Mesenteric fat pad (tissue), 1 donor: ENCODE data around the gene SGF29. TPM values are rescaled to one million over a fixed set of nuclear protein-coding genes. Genes with fewer than 3 reads are reported as not detected.
"Not testable (repeated sequence)": the region's sequence is repeated elsewhere in the genome, so short reads cannot be mapped to it uniquely, and the experiment has no call there.

Experiments used
- DNase-seq: peaks from one replicate; pipeline ENCODE4 v3.0.0-alpha.2; 2020; ENCODE audit warnings: low spot score
- long read RNA-seq: library from polyadenylated mRNA; unstranded; transcript quantifications from one replicate; pipeline ENCODE4 v2.0.0, GENCODE V29; 2020
- total RNA-seq: library from RNA; stranded (reverse); fragmentation: NEBNext Ultra II Directional; extraction: Animal tissue kit (Norgen Biotek cat#: 25700); gene quantifications from one replicate; pipeline ENCODE4 v1.2.1, GENCODE V29; 2021
- donor health status: DM: yes; HTN: yes; CAD: no.

Gene SGF29
- total RNA-seq = 16.6 TPM
- long read RNA-seq, transcript SGF29-201 (10 exons, 1,153 nt) = major isoform, 28 of 45 reads
- long read RNA-seq, partial matches to known transcripts = 2 of 45 reads
- long read RNA-seq, other reads (novel, unspliced or antisense) = 15 of 45 reads

DNA sequence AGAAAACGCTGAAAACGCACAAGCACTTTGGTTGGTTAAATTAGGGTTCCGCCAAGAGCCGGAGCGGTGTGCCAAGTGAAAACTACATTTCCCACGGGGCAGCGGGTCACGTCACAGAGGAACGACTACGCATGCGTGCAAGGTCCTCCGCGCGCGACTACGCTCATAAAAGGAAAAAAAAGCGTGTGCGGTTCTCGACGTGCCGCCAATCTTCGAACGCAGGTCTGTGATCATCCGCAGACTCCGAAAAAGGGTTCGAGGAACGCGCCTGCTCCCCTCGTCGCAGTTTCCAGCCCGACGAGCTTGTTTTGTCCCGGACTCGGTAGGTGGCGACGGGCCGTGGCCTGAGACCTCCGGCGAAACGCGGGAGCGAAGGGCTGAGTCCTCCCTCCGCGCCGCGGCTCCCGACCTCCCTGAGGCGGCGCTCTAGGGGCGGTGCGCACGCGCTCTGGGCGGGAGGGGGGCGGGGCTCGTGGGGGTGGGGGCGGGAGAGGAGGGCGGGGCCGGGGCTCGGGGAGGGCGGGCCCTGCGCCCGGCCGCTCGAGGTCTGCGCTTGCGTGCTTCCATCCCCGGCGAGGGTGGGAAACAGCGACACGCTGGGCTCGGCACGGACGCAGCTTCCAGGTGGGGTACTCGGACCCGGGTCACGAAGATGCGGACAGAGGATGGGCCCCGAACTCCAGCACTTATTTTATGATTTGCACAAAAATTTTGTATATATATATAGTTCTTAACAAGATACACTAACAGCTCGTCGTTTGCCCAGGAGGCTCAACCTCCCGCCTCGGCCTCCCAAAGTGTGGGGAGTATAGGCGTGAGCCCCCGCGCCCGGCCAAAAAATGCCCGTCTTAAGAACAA, at the start of gene SGF29:
Gene SGF29, plus strand, starts transcription at position 145 of the 858 bp plus-strand sequence. CDS start 27,150 bp downstream, outside the sequence.
- peak; percentile 96 for DNase-seq

DNA sequence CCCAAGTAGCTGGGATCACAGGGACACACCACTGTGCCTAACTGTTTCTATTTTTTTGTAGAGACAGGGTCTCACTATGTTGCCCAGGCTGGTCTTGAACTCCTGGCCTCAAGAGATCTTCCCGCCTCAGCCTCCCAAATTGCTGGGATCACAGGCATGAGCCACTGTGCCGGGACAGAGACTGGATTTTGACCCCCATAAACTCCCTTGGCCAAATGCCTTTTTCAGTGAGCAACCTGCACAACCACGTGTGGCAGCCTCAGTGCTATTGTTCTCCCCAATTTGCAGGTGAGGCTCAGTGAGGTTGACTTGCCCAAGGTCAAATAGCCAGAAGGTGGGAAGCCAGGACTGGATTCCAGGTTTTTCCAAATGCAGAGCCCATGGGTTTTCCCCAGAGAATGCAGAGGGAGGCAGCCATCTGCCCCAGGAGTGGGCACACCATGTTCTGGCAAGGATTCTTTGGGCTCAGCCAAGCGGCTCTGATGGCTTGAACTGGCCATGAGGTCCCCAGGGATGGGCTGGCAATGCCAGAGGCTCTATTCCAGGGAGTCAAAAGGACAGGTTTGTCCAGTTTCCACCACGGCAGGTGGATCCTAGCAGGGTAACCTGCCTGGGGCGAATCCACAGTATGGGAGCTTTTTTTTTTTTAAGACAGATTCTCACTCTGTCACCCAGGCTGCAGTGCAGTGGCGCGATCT, 48.9 kb upstream of the SGF29 start:
- no peak for DNase-seq

DNA sequence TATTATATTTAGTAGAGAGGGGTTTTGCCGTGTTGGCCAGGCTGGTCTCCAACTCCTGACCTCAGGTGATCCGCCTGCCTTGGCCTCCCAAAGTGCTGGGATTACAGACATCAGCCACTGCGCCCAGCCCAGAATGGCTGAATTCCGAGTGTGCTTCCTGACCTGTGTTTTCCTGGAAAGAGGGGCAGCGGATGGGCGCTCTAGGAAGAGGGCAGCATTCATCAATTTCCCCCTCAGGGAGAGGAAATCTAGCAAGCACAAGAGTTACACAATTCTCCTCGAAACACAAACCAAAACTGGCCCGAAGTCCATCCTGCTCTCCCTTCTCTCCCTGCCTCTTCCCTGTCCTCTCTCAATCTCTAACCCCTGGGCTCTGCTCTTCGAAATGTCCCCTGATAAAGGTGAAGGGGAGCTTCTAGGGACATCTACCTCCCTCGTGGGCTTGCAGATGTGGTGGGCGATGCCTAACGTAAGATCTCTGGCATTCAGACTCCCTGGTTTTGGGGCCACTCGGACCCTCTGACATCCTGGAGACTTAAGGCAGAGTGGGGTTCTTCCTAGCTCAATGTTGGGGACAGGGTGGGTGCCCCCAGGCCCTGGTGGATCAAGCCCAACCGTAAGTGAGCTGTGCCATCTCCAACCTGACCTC, 48.1 kb upstream of the SGF29 start:
- no peak for DNase-seq

DNA sequence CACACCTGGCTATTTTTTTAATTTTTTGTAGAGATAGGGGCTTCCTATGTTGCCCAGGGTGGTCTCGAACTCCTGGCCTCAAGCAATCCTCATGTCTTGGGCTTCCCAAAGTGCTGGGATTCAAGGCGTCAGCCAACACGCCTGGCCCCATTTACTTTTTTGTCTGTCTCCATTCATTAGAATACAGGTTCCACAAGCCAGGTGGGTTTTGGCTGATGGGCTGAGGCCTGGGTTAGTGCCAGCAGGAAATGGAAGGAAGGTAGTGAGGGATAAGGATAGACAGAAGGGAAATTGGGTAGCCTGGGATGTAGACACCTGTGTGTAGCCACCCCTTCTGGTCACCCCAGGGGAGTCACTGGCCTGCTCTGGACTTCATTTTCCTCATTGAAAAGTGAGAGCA, 42.7 kb upstream of the SGF29 start:
- DNase-seq = no peak

- no peak for DNase-seq
These were observed 41.6 kb upstream of the SGF29 start for GRCh38 chr16:28511801-28512789.

DNA sequence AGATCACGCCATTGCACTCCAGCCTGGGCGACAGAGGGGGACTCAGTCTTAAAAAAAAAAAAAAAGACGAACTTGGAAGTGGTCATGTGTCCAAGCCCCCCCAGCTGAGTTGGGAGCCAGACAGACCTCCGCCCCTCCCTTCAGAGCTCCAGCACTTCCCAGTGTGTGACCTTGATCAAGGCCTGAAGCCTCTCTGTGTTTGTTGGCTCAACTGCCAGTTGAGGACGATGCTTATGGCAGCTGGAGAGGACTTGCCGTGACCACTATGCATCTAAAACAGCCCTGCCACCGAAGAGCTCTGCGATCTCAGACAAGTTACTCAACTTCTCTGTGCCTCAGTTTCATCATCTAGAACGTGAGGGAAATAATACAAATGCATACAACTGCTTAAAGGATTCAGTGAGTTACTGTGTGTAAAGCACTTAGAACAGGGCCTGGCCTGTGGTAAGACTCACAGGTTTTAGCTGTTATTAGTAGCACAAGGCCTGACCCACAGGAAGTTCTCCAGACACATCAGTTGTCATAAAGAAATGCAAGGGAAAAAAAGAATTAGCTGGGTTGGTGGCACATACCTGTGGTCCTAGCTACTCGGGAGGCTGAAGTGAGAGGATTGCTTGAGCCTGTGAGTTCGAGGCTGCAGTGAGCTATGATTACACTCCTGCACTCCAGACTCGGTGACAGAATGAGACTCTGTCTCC, 40.1 kb upstream of the SGF29 start:
- DNase-seq = no peak

GRCh38 chr16:28514246-28514645, 39.5 kb upstream of the SGF29 start:
- DNase-seq = no peak

DNA sequence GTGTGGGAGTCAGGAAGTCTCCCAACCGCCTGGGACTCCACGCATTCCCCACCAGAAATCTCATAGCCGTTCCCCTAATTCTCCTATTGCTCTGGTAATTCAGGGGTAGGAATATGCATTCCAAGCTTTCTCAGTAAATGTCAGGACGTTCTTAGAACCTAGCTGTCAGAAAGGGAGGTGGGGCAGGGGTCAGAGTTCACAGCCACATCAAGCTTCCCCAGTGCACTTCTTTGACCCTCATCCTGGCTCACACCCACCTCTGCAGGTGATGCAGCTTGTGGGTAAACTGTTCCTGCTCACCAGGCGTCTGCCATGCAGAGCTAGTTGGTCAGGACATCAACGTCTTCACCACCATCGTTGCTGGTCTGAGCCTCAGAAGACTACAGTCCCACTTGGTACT, 33.0 kb upstream of the SGF29 start:
- no peak for DNase-seq

- DNase-seq = no peak
These were observed 32.3 kb upstream of the SGF29 start for GRCh38 chr16:28521436-28521835.

- DNase-seq = no peak
These were observed 30.9 kb upstream of the SGF29 start for GRCh38 chr16:28522792-28523191.

DNA sequence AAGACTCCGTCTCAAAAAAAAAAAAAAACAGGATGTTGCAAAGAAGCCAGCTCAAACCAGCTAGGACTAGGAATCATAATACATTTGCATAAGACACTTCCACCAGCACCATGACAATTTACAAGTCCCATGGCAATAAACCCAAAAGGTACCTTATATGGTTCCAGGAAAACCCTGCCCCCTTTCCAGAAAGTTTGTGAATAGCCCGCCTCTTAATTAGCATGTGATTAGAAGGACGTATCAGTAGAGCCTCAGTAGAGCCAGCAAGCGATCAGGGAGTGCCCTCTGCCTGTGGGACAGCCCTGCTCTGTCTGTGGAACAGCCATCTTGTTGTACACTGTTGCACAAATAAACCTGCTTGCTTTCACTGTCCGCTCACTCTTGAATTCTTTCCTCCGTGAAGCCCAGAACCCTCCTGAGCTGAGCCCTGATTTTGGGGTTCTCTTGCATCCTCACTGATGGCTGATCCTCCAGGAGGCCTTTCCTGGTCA, 29.0 kb upstream of the SGF29 start:
- DNase-seq = no peak

DNA sequence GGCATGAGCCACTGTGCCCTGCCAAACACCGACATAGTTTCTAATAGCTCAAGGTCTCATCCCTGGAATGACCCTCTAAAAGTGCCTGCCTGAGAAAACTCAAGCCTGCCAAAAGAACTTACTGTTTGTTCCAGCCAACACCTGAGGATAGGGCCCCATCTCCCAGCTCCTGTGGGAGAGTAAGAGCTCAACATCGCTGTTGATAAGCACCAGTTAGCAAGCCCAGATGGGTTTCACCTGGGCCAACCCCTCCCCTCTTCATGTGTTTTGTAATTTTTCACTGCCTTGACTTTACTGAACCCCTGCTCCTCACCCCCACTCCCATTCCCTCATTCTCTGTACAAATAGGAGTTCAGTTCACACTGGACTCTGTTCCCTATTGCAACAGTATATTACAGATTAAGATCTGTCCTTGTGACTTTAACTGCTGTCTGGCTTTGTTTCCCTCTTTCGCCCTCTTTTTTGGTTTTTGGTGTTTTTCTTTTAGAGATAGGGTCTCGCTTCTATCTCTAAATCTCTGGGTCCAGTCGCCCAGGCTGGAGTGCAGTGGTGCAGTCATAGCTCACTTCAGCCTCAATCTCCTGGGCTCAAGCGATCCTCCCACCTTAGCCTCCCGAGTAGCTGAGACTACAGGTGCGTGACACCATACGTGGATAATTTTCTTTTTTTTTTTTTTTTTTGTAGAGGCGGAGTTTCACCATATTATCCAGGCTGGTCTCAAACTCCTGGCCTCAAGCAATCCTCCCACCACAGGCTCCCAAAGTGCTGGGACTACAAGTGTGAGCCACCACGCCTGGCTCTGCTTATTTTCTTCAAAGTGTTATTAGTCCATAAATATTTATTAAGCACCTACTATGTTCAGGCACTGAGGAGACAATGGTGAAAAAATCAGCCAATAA, 27.3 kb upstream of the SGF29 start:
- no peak for DNase-seq

DNA sequence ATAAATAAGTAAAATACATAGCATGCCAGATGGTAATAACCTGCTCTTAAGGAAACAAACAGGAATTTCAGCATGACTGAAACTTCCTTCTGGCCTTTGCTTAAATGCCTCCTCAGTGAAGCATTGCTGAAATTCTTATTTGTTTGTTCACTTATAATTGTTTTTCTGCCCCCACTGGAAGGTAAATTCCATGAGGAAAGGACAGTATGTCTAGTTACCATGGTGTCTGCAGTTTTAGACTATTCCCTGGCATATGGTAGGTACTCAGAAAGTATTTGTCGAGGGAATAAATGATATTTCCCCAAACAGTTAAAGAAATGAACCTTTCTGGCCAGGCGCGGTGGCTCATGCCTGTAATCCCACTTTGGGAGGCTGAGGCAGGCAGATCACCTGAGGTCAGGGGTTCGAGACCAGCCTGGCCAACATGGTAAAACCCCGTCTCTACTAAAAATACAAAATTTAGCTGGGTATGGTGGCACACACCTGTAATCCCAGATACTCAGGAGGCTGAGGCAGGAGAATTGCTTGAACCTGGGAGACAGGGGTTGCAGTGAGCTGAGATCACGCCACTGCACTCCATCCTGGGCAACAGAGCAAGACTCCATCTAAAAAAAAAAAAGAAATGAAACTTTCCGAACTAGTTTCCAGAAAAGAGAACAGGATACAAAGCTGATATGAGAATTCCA, 26.5 kb upstream of the SGF29 start:
- not testable (repeated sequence) for DNase-seq

DNA sequence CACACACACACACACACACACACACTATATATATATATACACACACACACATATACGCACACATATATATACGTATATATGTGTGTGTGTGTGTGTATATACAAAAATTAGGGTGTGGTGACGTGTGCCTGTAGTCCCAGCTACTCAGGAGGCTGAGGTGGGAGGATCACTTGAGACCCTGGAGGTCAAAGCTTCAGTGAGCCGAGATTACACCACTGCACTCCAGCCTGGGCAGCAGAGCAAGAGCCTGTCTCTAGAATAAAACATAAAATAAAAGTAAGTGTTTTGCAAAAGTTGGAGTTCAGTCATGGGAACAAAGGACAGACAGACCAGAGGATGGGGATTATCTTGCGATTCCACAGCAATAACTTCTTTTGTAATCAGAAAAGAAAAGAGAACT, 25.7 kb upstream of the SGF29 start:
- DNase-seq = no peak

DNA sequence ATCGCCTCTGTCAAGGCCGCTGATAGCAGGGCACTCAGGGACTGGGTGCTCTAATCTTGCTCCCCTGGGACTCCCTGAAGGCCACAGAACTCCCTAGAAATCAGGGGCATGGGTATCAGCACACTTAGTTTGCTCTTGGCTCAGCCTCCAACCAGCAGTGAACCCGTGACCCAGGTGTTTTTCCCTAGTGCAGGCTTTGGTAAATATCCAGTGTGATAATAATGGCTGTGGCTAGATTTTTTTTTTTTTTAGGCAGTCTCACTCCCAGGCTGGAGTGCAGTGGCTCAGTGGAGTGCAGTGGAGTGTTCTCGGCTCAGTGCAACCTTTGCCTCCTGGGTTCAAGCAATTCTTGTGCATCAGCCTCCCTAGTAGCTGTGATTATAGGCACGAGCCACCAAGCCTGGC, 25.3 kb upstream of the SGF29 start:
- DNase-seq = no peak

GRCh38 chr16:28529124-28529523, 24.6 kb upstream of the SGF29 start:
- DNase-seq = no peak

- no peak for DNase-seq
These were observed 21.7 kb upstream of the SGF29 start for GRCh38 chr16:28531777-28532744.
